WTC11 (cell line): ENCODE measurements around the gene DPYSL3. TPM values are rescaled to one million over a fixed set of nuclear protein-coding genes. Genes with fewer than 3 reads are reported as not detected.

Source experiments
- ATAC-seq: fragments of 200-7000 bp; cut with Tn5 transposase; 2 replicates; pipeline ENCODE4 v1.10.0; 2021; ENCODE audit warnings: mild to moderate bottlenecking, moderate library complexity
- CTCF ChIA-PET: fragments of 300-600 bp; sonication (Branson Sonifier 250); formaldehyde crosslinking; loops from one replicate; lab custom pipeline; 2021; ENCODE audit warnings: antibody characterized with exemption; lab: Charles Lee
- POLR2A ChIA-PET: fragments of 350-600 bp; sonication (Branson Sonifier 250); formaldehyde crosslinking; loops from one replicate; lab custom pipeline; 2021; ENCODE audit warnings: antibody characterized with exemption; lab: Charles Lee
- DNase-seq: peaks from one replicate; pipeline ENCODE4 v3.0.0; 2021; ENCODE audit warnings: low spot score
- H3K27ac Mint-ChIP-seq: 2 replicates; pipeline ENCODE4 v1.8.0; 2021; ENCODE audit warnings: mixed read lengths
- H3K27me3 Mint-ChIP-seq: 2 replicates; pipeline ENCODE4 v1.8.0; 2021; ENCODE audit warnings: low read depth, mild to moderate bottlenecking, moderate library complexity, mixed read lengths
- H3K36me3 Mint-ChIP-seq: 2 replicates; pipeline ENCODE4 v1.8.0; 2021; ENCODE audit warnings: mixed read lengths
- H3K4me1 Mint-ChIP-seq: 2 replicates; pipeline ENCODE4 v1.8.0; 2022; ENCODE audit warnings: mixed read lengths
- H3K4me3 Mint-ChIP-seq: 2 replicates; pipeline ENCODE4 v1.8.0; 2021; ENCODE audit warnings: mild to moderate bottlenecking, moderate library complexity, mixed read lengths
- H3K9me3 Mint-ChIP-seq: 2 replicates; pipeline ENCODE4 v1.8.0; 2021; ENCODE audit warnings: mixed read lengths
- ATF1 ChIP-seq: sonication (generic); formaldehyde crosslinking; IDR thresholded peaks from 2 replicates; pipeline ENCODE4 v1.8.1; 2023; ENCODE audit warnings: mild to moderate bottlenecking, moderate library complexity, missing genetic modification reagents
- CREB1 ChIP-seq: sonication (generic); formaldehyde crosslinking; IDR thresholded peaks from 2 replicates; pipeline ENCODE4 v1.8.0; 2023; ENCODE audit warnings: mild to moderate bottlenecking, missing genetic modification reagents
- ESRRA ChIP-seq: sonication (generic); formaldehyde crosslinking; IDR thresholded peaks from 2 replicates; pipeline ENCODE4 v1.8.1; 2022; ENCODE audit warnings: mild to moderate bottlenecking, missing genetic modification reagents, borderline replicate concordance
- FOXJ3 ChIP-seq: sonication (generic); formaldehyde crosslinking; IDR thresholded peaks from 2 replicates; pipeline ENCODE4 v1.9.0; 2021; ENCODE audit warnings: missing genetic modification reagents, mild to moderate bottlenecking, borderline replicate concordance
- JAZF1 ChIP-seq: fragments of 250-450 bp; sonication (Bioruptor Pico); IDR thresholded peaks from 2 replicates; pipeline ENCODE4 v1.9.0; 2021; ENCODE audit warnings: moderate library complexity, mild to moderate bottlenecking, inconsistent platforms
- NFYB ChIP-seq: sonication (generic); formaldehyde crosslinking; conservative IDR thresholded peaks from 2 replicates; pipeline ENCODE4 v1.8.0; 2022; ENCODE audit warnings: low read depth, missing genetic modification reagents
- RORB ChIP-seq: fragments of 250-450 bp; sonication (Bioruptor Pico); IDR thresholded peaks from 2 replicates; pipeline ENCODE4 v1.9.0; 2021; ENCODE audit warnings: mild to moderate bottlenecking
- SMAD4 ChIP-seq: sonication (generic); formaldehyde crosslinking; IDR thresholded peaks from 2 replicates; pipeline ENCODE4 v1.8.0; 2022; ENCODE audit warnings: mild to moderate bottlenecking, missing genetic modification reagents
- SP1 ChIP-seq: sonication (generic); formaldehyde crosslinking; conservative IDR thresholded peaks from 2 replicates; pipeline ENCODE4 v1.8.1; 2022; ENCODE audit warnings: missing genetic modification reagents
- TCF7 ChIP-seq: sonication (generic); formaldehyde crosslinking; IDR thresholded peaks from 2 replicates; pipeline ENCODE4 v1.8.0; 2022; ENCODE audit warnings: mild to moderate bottlenecking, low read depth, missing genetic modification reagents, moderate library complexity
- TEAD1 ChIP-seq: sonication (generic); formaldehyde crosslinking; IDR thresholded peaks from 2 replicates; pipeline ENCODE4 v1.8.0; 2022; ENCODE audit warnings: mild to moderate bottlenecking, missing genetic modification reagents
- ZNF138 ChIP-seq: sonication (generic); formaldehyde crosslinking; conservative IDR thresholded peaks from 2 replicates; pipeline ENCODE4 v1.8.1; 2022; ENCODE audit warnings: mild to moderate bottlenecking, moderate library complexity, missing genetic modification reagents
- ZNF219 ChIP-seq: sonication (generic); formaldehyde crosslinking; IDR thresholded peaks from 2 replicates; pipeline ENCODE4 v1.8.0; 2023; ENCODE audit warnings: missing genetic modification reagents, mild to moderate bottlenecking, borderline replicate concordance
- ZNF232 ChIP-seq: sonication (generic); formaldehyde crosslinking; IDR thresholded peaks from 2 replicates; pipeline ENCODE4 v1.8.0; 2022; ENCODE audit warnings: mild to moderate bottlenecking, missing genetic modification reagents
- ZNF396 ChIP-seq: fragments of 250-450 bp; sonication (Bioruptor Pico); IDR thresholded peaks from 2 replicates; pipeline ENCODE4 v1.8.0; 2021; ENCODE audit warnings: mild to moderate bottlenecking, moderate library complexity, borderline replicate concordance
- total RNA-seq: library from RNA; stranded (reverse); gene quantifications from 3 replicates; pipeline ENCODE4 v1.2.3, GENCODE V29; 2021
- TF ChIP-seq, protein P1 (sequence below): sonication (generic); formaldehyde crosslinking; IDR thresholded peaks from 2 replicates; pipeline ENCODE4 v1.8.1; 2022; ENCODE audit warnings: low read depth, missing genetic modification reagents, borderline replicate concordance
- TF ChIP-seq, protein P2 (sequence below): sonication (generic); formaldehyde crosslinking; IDR thresholded peaks from 2 replicates; pipeline ENCODE4 v1.8.0; 2022; ENCODE audit warnings: mild to moderate bottlenecking, missing genetic modification reagents
- TF ChIP-seq, protein P3 (sequence below): fragments of 250-450 bp; sonication (Bioruptor Pico); conservative IDR thresholded peaks from 2 replicates; pipeline ENCODE4 v1.9.0; 2021; ENCODE audit warnings: mild to moderate bottlenecking
- TF ChIP-seq, protein P4 (sequence below): fragments of 250-450 bp; sonication (Bioruptor Pico); IDR thresholded peaks from 2 replicates; pipeline ENCODE4 v1.9.0; 2021; ENCODE audit warnings: mild to moderate bottlenecking, borderline replicate concordance
- TF ChIP-seq, protein P5 (sequence below): sonication (generic); formaldehyde crosslinking; IDR thresholded peaks from 2 replicates; pipeline ENCODE4 v1.8.0; 2023; ENCODE audit warnings: missing genetic modification reagents, mild to moderate bottlenecking, borderline replicate concordance
- TF ChIP-seq, protein P6 (sequence below): sonication (generic); formaldehyde crosslinking; IDR thresholded peaks from 2 replicates; pipeline ENCODE4 v1.8.0; 2022; ENCODE audit warnings: mild to moderate bottlenecking, missing genetic modification reagents

Gene DPYSL3
- total RNA-seq, 1 experiment from 2014 or later, result 358 TPM

DNA sequence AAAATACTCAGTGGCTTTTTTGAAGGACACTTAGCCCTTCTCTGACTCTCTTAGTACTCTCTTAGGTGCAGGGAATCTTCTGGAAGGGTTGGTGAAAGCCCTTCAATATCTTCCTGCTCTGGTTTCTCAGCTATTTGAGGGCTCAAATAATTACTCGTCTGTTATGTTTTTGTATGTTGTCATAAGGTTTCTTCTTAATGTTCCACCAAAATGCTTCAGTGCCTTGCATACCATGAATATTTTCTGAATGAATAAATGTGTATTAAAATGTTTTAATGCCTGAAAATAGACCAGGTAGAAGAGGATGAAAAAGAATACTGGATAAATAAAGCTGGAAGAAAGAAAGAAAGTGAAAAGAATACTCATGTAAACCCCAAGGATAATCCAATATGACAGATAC lies 150.8 kb downstream of the DPYSL3 start (continued):
- TF ChIP-seq, protein P1, sequence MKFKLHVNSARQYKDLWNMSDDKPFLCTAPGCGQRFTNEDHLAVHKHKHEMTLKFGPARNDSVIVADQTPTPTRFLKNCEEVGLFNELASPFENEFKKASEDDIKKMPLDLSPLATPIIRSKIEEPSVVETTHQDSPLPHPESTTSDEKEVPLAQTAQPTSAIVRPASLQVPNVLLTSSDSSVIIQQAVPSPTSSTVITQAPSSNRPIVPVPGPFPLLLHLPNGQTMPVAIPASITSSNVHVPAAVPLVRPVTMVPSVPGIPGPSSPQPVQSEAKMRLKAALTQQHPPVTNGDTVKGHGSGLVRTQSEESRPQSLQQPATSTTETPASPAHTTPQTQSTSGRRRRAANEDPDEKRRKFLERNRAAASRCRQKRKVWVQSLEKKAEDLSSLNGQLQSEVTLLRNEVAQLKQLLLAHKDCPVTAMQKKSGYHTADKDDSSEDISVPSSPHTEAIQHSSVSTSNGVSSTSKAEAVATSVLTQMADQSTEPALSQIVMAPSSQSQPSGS (CRISPR knock-in tag), result no peak
- TF ChIP-seq ZNF138 (CRISPR knock-in tag), result no peak
- no peak for TF ChIP-seq CREB1 (CRISPR knock-in tag)
- TF ChIP-seq RORB (CRISPR knock-in tag), result no peak
- no peak for TF ChIP-seq ESRRA
- TF ChIP-seq SMAD4, result no peak
- TF ChIP-seq TEAD1 (CRISPR knock-in tag), result no peak
- TF ChIP-seq SP1, result no peak
- no peak for TF ChIP-seq ZNF219 (CRISPR knock-in tag)

DNA sequence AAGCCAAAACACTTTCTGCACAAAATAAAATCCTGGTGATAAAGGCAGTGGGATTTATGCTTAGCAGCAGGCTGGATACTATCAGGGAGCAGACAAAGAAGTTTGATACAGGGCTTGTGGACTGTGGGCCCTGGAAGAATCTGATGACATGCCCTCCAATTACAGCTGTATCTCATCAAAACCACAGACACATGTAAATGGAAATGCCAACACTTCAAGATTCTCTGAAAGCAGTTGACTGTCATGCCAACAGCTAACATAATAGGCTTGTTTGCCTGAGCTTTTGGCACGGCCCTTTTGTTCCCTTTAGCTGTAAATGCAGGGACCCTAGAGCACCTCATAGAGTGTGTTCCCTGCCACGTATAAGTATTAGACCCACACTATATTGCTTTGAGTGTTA lies 160.6 kb downstream of the DPYSL3 start:
- Mint-ChIP-seq H3K4me1 (0 out of 2 replicates have a peak, but pooled peaks cover 3% of the 10 kb centered on the region), H3K36me3 (no peaks in the 10 kb centered on the region), H3K4me3 (no peak overlapping the region), H3K27ac (no peak overlapping the region), H3K9me3 (no peaks in the 10 kb centered on the region), H3K27me3 (no peaks in the 10 kb centered on the region; the same call in 1 of the 2 replicates)
- ChIA-PET CTCF (no interaction called here), POLR2A (no interaction called here)
- ATAC-seq (no peak), DNase-seq (no peak)
- no peak for TF ChIP-seq JAZF1
- no peak for TF ChIP-seq FOXJ3 (CRISPR knock-in tag)
- TF ChIP-seq TCF7 (CRISPR knock-in tag), result no peak
- TF ChIP-seq NFYB, result no peak
- TF ChIP-seq CREB1 (CRISPR knock-in tag), result no peak
- TF ChIP-seq ATF1 (CRISPR knock-in tag), result no peak
- TF ChIP-seq, protein P2, sequence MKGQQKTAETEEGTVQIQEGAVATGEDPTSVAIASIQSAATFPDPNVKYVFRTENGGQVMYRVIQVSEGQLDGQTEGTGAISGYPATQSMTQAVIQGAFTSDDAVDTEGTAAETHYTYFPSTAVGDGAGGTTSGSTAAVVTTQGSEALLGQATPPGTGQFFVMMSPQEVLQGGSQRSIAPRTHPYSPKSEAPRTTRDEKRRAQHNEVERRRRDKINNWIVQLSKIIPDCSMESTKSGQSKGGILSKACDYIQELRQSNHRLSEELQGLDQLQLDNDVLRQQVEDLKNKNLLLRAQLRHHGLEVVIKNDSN (CRISPR knock-in tag), result no peak
- TF ChIP-seq, protein P3, sequence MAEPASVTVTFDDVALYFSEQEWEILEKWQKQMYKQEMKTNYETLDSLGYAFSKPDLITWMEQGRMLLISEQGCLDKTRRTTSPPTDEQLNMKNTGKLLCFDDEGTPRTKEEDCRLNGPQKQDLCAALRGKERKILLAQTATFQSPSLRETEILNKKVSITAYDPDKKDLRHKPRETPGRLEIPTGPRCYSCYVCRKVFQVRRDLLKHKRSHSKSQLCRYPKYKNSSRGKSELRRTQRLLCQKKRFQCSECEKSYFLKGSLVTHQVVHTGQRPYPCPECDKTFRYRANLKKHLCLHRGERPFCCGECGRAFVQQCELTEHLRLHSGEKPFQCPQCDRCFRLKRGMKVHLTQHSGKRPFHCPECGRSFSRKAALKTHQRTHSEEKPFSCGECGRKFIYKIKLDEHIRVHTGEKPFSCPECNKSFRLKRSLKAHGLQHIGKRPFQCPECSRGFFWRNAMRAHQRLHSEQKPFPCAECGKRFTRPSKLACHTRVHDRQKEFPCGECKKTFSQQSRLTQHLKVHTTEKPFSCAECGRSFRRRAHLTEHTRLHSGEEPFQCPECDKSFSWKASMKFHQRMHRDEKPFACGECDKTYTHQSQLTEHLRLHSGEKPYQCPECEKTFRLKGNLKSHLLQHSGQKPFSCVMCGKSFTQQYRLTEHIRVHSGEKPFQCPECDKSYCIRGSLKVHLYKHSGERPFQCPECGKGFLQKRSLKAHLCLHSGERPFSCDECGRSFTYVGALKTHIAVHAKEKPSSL, result no peak
- TF ChIP-seq ZNF396, result no peak
- TF ChIP-seq ZNF232 (CRISPR knock-in tag), result no peak
- TF ChIP-seq, protein P4, sequence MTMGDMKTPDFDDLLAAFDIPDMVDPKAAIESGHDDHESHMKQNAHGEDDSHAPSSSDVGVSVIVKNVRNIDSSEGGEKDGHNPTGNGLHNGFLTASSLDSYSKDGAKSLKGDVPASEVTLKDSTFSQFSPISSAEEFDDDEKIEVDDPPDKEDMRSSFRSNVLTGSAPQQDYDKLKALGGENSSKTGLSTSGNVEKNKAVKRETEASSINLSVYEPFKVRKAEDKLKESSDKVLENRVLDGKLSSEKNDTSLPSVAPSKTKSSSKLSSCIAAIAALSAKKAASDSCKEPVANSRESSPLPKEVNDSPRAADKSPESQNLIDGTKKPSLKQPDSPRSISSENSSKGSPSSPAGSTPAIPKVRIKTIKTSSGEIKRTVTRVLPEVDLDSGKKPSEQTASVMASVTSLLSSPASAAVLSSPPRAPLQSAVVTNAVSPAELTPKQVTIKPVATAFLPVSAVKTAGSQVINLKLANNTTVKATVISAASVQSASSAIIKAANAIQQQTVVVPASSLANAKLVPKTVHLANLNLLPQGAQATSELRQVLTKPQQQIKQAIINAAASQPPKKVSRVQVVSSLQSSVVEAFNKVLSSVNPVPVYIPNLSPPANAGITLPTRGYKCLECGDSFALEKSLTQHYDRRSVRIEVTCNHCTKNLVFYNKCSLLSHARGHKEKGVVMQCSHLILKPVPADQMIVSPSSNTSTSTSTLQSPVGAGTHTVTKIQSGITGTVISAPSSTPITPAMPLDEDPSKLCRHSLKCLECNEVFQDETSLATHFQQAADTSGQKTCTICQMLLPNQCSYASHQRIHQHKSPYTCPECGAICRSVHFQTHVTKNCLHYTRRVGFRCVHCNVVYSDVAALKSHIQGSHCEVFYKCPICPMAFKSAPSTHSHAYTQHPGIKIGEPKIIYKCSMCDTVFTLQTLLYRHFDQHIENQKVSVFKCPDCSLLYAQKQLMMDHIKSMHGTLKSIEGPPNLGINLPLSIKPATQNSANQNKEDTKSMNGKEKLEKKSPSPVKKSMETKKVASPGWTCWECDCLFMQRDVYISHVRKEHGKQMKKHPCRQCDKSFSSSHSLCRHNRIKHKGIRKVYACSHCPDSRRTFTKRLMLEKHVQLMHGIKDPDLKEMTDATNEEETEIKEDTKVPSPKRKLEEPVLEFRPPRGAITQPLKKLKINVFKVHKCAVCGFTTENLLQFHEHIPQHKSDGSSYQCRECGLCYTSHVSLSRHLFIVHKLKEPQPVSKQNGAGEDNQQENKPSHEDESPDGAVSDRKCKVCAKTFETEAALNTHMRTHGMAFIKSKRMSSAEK (CRISPR knock-in tag), result no peak
- TF ChIP-seq, protein P5, sequence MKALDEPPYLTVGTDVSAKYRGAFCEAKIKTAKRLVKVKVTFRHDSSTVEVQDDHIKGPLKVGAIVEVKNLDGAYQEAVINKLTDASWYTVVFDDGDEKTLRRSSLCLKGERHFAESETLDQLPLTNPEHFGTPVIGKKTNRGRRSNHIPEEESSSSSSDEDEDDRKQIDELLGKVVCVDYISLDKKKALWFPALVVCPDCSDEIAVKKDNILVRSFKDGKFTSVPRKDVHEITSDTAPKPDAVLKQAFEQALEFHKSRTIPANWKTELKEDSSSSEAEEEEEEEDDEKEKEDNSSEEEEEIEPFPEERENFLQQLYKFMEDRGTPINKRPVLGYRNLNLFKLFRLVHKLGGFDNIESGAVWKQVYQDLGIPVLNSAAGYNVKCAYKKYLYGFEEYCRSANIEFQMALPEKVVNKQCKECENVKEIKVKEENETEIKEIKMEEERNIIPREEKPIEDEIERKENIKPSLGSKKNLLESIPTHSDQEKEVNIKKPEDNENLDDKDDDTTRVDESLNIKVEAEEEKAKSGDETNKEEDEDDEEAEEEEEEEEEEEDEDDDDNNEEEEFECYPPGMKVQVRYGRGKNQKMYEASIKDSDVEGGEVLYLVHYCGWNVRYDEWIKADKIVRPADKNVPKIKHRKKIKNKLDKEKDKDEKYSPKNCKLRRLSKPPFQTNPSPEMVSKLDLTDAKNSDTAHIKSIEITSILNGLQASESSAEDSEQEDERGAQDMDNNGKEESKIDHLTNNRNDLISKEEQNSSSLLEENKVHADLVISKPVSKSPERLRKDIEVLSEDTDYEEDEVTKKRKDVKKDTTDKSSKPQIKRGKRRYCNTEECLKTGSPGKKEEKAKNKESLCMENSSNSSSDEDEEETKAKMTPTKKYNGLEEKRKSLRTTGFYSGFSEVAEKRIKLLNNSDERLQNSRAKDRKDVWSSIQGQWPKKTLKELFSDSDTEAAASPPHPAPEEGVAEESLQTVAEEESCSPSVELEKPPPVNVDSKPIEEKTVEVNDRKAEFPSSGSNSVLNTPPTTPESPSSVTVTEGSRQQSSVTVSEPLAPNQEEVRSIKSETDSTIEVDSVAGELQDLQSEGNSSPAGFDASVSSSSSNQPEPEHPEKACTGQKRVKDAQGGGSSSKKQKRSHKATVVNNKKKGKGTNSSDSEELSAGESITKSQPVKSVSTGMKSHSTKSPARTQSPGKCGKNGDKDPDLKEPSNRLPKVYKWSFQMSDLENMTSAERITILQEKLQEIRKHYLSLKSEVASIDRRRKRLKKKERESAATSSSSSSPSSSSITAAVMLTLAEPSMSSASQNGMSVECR (CRISPR knock-in tag), result no peak
- TF ChIP-seq TEAD1 (CRISPR knock-in tag), result no peak
- TF ChIP-seq, protein P6, sequence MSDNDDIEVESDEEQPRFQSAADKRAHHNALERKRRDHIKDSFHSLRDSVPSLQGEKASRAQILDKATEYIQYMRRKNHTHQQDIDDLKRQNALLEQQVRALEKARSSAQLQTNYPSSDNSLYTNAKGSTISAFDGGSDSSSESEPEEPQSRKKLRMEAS, result no peak
- TF ChIP-seq, all 79 proteins: peak for 0
